GM10266 (cell line): ENCODE data around the gene MCOLN3.

Experiments used
- DNase-seq: peaks from one replicate; pipeline ENCODE4 v3.0.0; 2012; ENCODE audit errors: extremely low spot score
- TF ChIP-seq, protein P1 (sequence below): IDR thresholded peaks from 2 replicates; pipeline ENCODE4 v1.5.1; 2012; ENCODE audit warnings: mild to moderate bottlenecking, low read depth; ENCODE audit not compliant: control insufficient read depth, insufficient read depth; ENCODE audit errors: missing control alignments

The MCOLN3 gene, protein sequence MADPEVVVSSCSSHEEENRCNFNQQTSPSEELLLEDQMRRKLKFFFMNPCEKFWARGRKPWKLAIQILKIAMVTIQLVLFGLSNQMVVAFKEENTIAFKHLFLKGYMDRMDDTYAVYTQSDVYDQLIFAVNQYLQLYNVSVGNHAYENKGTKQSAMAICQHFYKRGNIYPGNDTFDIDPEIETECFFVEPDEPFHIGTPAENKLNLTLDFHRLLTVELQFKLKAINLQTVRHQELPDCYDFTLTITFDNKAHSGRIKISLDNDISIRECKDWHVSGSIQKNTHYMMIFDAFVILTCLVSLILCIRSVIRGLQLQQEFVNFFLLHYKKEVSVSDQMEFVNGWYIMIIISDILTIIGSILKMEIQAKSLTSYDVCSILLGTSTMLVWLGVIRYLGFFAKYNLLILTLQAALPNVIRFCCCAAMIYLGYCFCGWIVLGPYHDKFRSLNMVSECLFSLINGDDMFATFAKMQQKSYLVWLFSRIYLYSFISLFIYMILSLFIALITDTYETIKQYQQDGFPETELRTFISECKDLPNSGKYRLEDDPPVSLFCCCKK

DNA sequence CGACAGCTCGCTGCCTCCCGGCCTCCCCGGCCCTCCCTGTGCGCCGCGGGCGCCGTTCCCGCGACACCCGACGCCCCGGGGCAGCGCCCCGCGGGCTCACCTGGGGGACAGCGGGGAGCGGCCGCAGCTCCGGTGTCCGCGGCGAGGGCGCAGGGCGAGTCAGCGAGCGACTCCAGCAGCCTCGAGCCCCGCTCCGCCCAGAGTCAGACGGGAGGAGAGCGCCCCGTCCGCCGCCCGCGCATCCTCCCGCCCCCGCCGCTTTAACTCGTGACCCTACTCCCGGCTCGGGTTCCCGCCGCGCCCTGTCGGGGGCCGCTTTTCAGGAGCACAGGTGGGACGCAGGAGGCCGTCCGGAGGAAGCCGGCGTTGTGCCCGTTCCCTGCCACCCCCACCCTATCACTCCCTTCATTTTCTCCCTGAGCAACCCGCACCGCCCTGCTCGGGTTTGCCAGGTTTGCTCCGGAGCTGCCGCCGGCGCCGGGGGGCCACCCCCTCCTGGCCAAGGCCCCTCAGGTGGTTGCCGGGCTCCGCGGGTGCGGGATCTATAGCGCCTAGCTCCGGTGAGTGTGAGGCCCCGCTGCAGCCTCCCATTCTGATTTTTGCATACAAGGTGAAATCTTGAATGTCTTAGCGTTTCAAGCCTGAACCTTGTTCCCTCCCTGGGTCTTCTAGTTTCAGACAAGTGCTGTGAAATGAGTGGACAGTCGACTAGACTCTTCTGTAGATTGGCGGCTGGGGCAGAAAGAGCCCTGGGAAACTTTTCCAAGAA is at the start of gene MCOLN3:
Gene MCOLN3 (minus strand): TSS at position 205 of the 769 bp plus-strand sequence. CDS start 3,140 bp downstream, outside the sequence.
- TF ChIP-seq, protein P1, sequence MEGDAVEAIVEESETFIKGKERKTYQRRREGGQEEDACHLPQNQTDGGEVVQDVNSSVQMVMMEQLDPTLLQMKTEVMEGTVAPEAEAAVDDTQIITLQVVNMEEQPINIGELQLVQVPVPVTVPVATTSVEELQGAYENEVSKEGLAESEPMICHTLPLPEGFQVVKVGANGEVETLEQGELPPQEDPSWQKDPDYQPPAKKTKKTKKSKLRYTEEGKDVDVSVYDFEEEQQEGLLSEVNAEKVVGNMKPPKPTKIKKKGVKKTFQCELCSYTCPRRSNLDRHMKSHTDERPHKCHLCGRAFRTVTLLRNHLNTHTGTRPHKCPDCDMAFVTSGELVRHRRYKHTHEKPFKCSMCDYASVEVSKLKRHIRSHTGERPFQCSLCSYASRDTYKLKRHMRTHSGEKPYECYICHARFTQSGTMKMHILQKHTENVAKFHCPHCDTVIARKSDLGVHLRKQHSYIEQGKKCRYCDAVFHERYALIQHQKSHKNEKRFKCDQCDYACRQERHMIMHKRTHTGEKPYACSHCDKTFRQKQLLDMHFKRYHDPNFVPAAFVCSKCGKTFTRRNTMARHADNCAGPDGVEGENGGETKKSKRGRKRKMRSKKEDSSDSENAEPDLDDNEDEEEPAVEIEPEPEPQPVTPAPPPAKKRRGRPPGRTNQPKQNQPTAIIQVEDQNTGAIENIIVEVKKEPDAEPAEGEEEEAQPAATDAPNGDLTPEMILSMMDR = no peak
- DNase-seq = peak; percentile 61

DNA sequence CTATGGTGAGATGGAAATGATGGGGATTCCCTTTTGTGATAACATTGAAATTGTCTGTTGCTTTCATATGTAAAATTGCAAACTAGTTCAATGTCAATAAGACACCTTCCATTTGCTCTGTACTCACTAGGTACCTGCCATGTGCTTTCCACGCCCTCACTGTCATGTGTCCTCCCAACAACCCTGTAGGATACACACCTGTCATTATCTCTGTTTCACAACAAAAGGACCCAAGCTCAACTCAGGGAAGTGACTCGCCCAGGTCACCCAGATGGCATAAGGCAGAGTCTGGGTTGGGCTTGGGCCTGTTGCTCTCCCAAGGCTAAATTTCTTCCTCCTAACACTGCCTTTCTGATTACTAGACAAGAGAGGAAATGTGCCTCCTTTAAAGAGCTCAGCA is 45.3 kb upstream of the MCOLN3 start:
- DNase-seq = no peak
- TF ChIP-seq, protein P1 = no peak

DNA sequence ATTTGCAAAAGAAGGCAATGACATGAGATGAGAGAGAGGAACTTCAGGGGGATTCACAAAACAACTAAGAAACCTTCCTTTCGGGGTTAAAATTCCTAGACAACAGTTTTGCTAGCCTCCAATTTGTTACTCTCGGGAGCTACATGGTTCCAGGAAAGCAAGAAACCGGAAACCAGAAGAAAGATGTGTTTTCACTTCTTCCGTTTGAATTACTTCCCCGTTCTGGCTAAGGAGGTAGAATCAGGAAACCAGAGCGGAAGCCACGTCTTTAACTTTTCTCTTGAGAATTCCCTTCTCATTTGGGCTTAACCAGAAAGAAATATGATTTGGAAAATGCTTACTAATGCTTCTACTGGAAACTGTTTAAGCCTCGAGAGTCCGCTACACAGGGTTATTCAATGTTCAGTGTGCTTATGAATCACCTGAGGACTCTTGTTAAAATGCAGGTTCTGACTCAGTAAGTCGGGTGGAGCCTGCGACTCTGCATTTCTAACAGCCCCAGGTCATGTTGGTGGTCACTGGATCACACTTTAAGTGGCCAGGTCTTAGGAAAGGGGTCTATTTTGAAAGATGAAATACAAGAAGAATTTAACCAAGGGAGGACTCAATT is 43.5 kb upstream of the MCOLN3 start:
- no peak for DNase-seq
- TF ChIP-seq, protein P1 = no peak

DNA sequence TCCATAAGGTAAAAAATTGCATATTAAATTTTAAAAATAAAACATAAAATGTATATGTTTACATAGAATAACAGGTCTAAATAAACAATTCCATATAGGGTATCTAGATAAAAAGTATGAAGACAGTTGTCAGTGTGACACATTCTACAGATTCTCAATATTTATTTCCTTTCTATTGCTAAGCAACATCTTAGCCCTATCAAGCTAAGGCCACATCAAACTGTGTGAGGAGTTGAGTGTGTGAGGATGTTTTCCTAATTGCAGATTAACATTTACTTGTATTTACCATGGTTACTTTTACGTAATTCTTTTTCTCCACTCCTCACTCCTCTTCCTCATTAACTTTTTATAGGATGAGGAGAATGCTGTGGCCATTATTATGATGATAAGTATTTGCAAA is 41.9 kb upstream of the MCOLN3 start:
- no peak for DNase-seq
- TF ChIP-seq, protein P1 = no peak

DNA sequence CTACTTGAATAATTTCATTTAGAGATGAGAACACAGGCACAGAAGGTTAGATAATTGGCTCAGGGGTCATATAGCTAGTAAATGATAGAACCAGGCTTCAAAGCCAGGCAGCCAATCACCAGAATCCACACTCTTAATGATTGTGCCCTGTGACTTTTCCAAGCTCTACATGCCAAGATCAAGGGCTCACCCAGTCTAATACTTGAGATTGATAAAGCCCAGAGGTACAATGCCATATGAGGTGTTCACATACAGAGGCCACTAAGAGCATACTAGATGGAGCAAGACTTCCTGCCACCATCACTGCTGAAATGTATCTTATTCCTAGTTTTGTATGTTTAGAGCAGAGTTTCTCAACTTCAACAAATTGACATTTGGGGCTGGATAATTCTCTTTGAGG is 40.9 kb upstream of the MCOLN3 start:
- TF ChIP-seq, protein P1 = no peak
- DNase-seq = no peak

DNA sequence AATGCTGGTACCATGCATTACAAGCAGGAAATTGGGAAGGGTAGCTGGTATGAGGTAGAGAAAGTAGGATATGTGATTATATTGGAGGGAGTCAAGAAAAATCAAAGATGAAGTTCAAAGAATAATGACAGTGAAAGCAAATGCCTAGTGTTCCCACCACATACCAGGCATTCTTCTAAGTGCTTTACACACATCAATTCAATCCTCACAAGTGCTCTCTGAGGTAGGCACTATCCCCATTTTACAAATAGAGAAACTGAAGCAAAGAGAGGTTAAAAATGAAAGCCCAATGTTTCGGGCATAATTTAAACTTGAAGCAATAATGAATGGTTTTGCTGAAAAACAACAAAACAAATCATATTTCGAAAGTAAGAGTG is 40.1 kb upstream of the MCOLN3 start:
- no peak for DNase-seq
- TF ChIP-seq, protein P1 = no peak
